SW 1271 (cell line): ENCODE measurements around the gene HTR3A.

Experiments used
- DNase-seq, 2 experiments: peaks; one replicate each; lab custom pipeline; 2025; lab: John Stamatoyannopoulos, UW

Gene HTR3A

GRCh38 chr11:113979431-113979830 is 4.5 kb downstream of the HTR3A start:
- DNase-seq = no peak

GRCh38 chr11:113980785-113981184 is 5.9 kb downstream of the HTR3A start:
- DNase-seq = no peak

DNA sequence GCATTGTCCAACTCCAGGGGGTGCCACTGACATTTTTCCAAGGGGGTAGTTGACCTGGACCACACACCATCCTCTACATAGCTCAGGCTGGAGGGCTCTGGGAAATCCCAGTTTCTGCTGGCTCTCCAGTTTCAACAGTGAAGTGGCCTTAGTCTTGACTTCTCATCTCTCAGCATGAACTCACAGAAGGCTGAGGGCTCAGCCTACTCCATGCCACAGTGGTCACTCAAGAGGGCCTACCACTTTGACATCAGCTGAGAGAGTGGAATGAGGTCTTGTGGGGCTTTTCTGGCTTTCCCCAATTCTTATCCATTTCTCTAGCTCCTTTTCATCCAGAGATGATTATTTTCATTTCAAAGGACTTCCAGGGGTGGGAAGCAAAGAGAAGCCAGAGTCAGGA is 7.4 kb downstream of the HTR3A start:
- no peak for DNase-seq

DNA sequence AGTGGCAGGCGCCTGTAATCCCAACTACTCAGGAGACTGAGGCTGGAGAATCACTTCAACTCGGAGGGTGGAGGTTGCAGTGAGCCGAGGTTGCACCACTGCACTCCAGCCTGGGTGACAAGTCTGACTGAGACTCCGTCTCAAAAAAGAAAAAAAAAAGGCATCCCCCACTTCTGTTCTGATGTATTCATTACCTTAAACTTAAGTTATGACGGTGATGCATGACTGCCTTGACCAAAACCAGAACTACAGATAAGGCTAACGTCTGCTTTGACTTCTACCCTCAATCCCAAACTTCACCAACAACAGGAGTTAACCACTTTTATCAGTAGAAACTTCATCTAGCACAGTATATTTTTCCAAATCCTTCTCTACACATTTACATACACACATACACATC is 9.9 kb downstream of the HTR3A start:
- no peak for DNase-seq

GRCh38 chr11:113985906-113986305 is 11.0 kb downstream of the HTR3A start:
- DNase-seq = no peak

- no peak for DNase-seq
Measured at GRCh38 chr11:113986351-113987140, 11.6 kb downstream of the HTR3A start.

DNA sequence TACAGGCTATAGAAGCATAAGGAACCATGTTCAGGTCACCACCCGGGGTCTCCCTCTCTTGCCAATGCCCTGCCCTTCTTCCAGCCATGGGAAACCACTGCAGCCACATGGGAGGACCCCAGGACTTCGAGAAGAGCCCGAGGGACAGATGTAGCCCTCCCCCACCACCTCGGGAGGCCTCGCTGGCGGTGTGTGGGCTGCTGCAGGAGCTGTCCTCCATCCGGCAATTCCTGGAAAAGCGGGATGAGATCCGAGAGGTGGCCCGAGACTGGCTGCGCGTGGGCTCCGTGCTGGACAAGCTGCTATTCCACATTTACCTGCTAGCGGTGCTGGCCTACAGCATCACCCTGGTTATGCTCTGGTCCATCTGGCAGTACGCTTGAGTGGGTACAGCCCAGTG is 14.5 kb downstream of the HTR3A start:
- no peak for DNase-seq

- DNase-seq = no peak
Measured at GRCh38 chr11:113989916-113990315, 15.0 kb downstream of the HTR3A start.

- no peak for DNase-seq
Measured at GRCh38 chr11:113991170-113991569, 16.3 kb downstream of the HTR3A start.

DNA sequence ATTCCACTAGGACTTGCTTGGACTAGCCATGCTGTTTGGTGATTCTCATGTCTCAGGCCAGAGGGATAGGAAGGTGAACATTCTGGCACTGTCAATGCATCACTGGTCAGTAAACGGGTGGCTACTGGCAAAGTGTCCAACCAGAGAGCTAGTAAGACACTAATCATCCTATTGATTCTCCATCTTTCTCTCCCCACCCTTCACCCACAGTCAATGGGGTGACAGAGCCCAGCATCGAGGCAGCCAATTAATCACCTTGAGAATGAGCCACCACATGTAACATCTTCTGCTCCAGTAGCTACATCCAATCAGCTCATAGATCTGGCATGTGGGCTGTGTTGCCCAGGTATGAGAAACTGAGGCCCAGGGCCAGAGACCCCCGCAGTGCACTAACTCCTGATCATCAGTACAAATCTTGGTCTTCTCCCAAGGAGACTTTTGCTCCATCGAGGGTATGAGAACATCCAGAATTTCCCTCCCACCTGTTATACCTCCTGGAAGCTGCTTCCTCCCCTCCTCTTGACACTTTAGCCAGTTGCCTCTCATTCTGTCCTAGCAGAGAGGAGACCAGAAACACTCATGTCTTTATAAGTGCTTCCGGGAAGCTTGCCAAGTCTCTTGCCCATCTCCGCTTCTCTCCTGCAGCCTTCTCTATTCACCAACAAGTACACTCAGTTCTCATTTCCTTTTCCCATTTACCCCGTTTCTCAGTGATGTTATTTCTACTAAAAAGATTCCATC is 17.0 kb downstream of the HTR3A start:
- DNase-seq = no peak

GRCh38 chr11:113992459-113993110 is 17.7 kb downstream of the HTR3A start:
- no peak for DNase-seq

DNA sequence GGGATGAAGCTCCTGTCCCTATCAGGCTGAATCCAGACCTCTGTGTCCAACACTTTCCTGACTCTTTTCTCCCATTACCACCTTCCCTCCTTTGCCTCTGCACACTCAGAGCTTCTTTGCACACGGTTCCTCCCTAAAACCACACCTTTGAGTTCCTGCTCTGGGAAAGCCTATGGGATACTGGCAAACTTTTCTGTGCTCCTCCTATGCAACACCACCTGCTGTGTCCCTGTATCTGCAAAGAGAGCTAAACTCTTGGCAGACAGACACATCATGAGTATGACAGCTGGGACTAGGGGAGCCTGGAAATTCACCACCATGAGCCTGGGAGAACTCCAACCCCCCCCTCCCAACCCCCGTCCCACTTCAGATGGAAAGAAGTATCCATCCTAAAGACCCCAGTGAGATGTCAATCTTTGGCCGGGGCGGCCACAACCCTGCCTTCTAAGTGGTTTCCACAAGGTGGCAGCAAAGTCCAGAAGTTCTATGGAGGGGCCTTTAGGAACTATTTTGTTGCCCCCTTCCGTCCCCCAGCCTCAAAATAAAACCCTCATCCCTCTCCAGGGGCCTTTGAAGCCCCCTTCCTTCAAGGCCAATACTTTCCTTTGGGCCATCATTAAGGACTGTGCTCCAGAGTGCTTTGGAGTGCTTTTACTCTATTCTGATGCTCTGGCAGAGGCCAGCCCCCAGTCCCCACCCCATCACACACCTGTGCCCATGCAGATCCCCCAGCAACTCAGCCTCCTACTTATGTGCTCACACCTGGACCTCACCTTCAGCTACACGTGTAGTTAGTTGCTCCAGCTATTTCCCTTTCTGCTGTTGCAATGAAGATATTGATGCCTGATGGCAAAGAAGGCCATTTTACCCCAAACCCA is 19.4 kb downstream of the HTR3A start:
- DNase-seq = no peak

DNA sequence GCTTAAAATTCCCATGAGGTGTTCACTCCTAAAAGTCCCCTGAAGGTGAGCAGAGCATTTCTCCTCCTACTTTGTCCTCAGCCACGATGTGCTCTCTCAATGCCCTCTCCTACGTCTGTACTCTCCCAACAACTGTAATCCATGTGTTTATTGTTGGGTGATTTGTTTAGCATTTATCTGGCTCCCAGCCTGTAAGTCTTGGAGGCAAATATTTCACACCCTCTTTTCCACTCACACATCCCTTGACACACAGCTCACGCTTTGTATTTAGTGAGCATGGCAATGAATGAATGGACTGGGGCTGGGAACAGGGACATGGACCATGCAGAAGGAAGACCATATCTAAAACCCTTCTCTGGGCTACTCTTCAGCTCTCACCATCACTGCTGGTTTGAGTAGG is 22.6 kb downstream of the HTR3A start:
- no peak for DNase-seq

- DNase-seq = no peak
Measured at GRCh38 chr11:113998574-113998973, 23.7 kb downstream of the HTR3A start.

- DNase-seq = no peak
Measured at GRCh38 chr11:114000526-114000925, 25.6 kb downstream of the HTR3A start.

DNA sequence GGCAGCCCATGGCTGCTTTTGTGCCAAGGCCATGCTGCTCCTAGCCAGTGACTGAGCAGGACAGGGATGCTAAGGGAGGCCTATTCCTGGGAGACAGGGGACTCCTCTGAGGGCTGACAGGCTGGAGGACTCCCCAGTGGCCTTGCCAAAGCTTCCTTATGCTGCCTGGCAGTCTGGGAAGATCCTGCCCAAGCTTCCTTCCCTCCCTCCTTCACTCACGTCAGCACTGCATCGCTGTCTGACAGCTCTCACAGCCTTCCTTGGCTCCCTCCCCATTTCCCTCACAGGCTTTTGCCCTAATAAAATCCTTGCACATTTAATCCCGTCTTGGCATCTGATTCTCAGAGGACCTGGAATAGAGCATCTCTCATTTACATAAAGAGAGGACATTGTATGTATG is 26.5 kb downstream of the HTR3A start:
- DNase-seq = no peak

GRCh38 chr11:114008331-114008730 is 33.4 kb downstream of the HTR3A start:
- DNase-seq = no peak

GRCh38 chr11:114010931-114011330 is 36.0 kb downstream of the HTR3A start:
- no peak for DNase-seq

GRCh38 chr11:114011443-114011842 is 36.5 kb downstream of the HTR3A start:
- no peak for DNase-seq

DNA sequence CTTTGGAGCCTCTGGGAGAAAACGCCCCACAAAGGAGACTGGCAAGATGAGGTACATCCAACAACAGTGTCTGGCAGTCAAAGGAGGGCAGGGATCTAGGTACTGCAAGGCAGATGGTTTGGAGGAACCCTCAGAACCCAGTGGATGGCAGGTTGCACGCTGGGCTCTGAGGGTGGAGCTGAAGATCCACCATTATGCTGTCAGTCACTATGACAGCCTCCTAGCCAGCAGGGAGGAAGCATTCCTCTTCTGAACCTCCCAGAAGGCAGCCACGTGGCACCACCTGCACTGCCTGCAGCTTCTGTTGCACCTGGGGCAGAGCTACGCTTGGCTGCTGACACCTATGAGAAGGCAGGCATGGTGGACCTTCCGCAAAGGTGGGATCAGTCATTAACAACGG is 40.2 kb downstream of the HTR3A start:
- no peak for DNase-seq

DNA sequence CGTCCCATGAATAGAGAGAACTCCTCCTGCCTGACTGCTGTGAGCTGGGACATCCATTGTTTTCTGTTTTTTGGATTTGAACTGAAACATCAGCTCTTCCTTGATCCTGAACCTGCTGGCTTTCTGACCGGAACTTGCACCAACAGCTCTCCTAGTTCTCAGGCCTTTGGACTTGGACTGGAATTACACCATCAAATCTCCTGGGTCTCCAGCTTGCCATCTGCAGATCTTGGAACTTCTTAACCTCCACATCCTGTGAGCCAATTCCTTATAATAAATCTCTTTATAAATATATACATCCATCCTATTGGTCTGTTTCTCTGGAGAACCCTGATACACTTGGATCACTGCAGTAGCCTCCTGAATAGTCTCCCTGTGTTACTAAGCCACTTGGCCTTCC is 42.1 kb downstream of the HTR3A start:
- no peak for DNase-seq

GRCh38 chr11:114017723-114018122 is 42.8 kb downstream of the HTR3A start:
- DNase-seq = no peak
